ENCODE measurements around the gene ACY1.

- TF ChIP-seq EZH2 (IDR thresholded peaks at IDR 0.05; ENCODE audit: borderline replicate concordance, low read depth, low read length, severe bottlenecking) (no peak), CTCF (IDR thresholded peaks at IDR 0.05; ENCODE audit: extremely low read depth in 1 of 2, insufficient read depth in 1 of 2, low read depth in 1 of 2, low read length in 2 of 2) (no peak), POLR2A (IDR thresholded peaks at IDR 0.05; ENCODE audit: low read depth, low read length) (no peak), MAX (IDR thresholded peaks at IDR 0.05; ENCODE audit: insufficient read depth, insufficient read length) (no peak), POLR2AphosphoS5 (IDR thresholded peaks at IDR 0.05; ENCODE audit: insufficient read depth, low read depth, low read length) (no peak), MYC (IDR thresholded peaks at IDR 0.05; ENCODE audit: low read depth, low read length) (no peak), FOS (IDR thresholded peaks at IDR 0.05; ENCODE audit: borderline replicate concordance, insufficient read depth, low read length) (no peak), JUN (IDR thresholded peaks at IDR 0.05; ENCODE audit: borderline replicate concordance, insufficient read depth, insufficient read length, low read depth) (no peak)
These were observed 4.2 kb downstream of the ACY1 start for GRCh38 chr3:51987568-51987967.

Data from endothelial cell of umbilical vein (primary cell).